Thyroid gland (tissue), 4 donors: ENCODE data around the gene MRPS23. TPM values are rescaled to one million over a fixed set of nuclear protein-coding genes. Genes with fewer than 3 reads are reported as not detected.

Experiments
- DNase-seq, 2 donors: peaks; one replicate each; pipeline ENCODE4 v3.0.0-alpha.2; 2019
- H3K27ac ChIP-seq, 3 donors: fragments of 200-600 bp; sonication (generic); 1 replicate in 2 of 3; 2 replicates in 1 of 3; pipeline ENCODE4 v1.5.1; 2016 to 2019; ENCODE audit warnings: mild to moderate bottlenecking in 1 of 3, moderate library complexity in 1 of 3
- H3K27me3 ChIP-seq: fragments of 200-600 bp; sonication (generic); one replicate; pipeline ENCODE4 v1.5.1; 2019
- H3K36me3 ChIP-seq, 2 donors: fragments of 200-600 bp; sonication (generic); one replicate each; pipeline ENCODE4 v1.5.1; 2016 to 2019
- H3K4me1 ChIP-seq, 2 donors: fragments of 200-600 bp; sonication (generic); one replicate each; pipeline ENCODE4 v1.5.1; 2017 to 2019
- H3K4me3 ChIP-seq, 3 donors: fragments of 200-600 bp; sonication (generic); replicated peaks in 1 of 3; 1 replicate in 2 of 3; 2 replicates in 1 of 3; pipeline ENCODE4 v1.5.1; 2016; ENCODE audit warnings: mild to moderate bottlenecking in 1 of 3
- H3K9me3 ChIP-seq: fragments of 200-600 bp; sonication (generic); one replicate; pipeline ENCODE4 v1.5.1; 2017
- CTCF ChIP-seq, 6 experiments: fragments of 200-600 bp in 3 of 6; fragments of 450-650 bp in 3 of 6; sonication (generic) in 3 of 6; IDR thresholded peaks; one replicate each; pipeline ENCODE4 v1.5.1; 2016 to 2019; ENCODE audit warnings: antibody characterized with exemption in 6 of 6, mild to moderate bottlenecking in 2 of 6, inconsistent platforms in 1 of 6, moderate library complexity in 1 of 6
- POLR2A ChIP-seq, 2 donors: fragments of 450-650 bp; IDR thresholded peaks; one replicate each; pipeline ENCODE4 v1.6.1; 2017; ENCODE audit warnings: antibody characterized with exemption in 2 of 2, mild to moderate bottlenecking in 2 of 2, moderate library complexity in 1 of 2
- WGBS, 2 donors: methylation state at CpG; one replicate each; pipeline ENCODE4 v1.1.5; 2017; 5-methylcytosine and 5-hydroxymethylcytosine counted together
- intact Hi-C: fragments of 100-400 bp; cut with DNase I; formaldehyde crosslinking; loops from one replicate; pipeline ENCODE4 v1.15.1; 2023
- total RNA-seq, 4 donors: library from RNA; depleted of rRNA; stranded (reverse); fragments of >200 nt; gene quantifications; one replicate each; pipeline ENCODE4 v1.2.3, GENCODE V29; 2016

MRPS23 gene
- total RNA-seq, 4 donors from 2014 or later = 23.6 to 44.3 (median 34.8) TPM

- Histone ChIP-seq H3K4me1 (peaks cover 20 to 28% of the 10 kb centered on the region in 2 donors), H3K9me3 (no peaks in the 10 kb centered on the region), H3K27me3 (no peaks in the 10 kb centered on the region), H3K27ac (peak overlapping the region; percentile 21 to 85 (median 79)), H3K4me3 (peak overlapping the region in 2 of 3 donors; percentile 11 to 49), H3K36me3 (no peaks in the 10 kb centered on the region)
- intact Hi-C loops = no loop called here
- TF ChIP-seq POLR2A (IDR thresholded peaks at IDR 0.05) (no peak), CTCF (IDR thresholded peaks at IDR 0.05) (no peak)
- DNase-seq = peak; percentile 64 to 66
- WGBS, 2 donors = 5 to 6% methylated on average over 21 to 34 of the region's 34 CpGs
Measured at GRCh38 chr17:57861000-57861789, 11.4 kb upstream of the MRPS23 start.

GRCh38 chr17:57860414-57860999 lies 10.7 kb upstream of the MRPS23 start:
- intact Hi-C loops = no loop called here
- 67 to 74% methylated on average over 4 to 5 of the region's 6 CpGs for WGBS, 2 donors

GRCh38 chr17:57859601-57860413 lies 10.0 kb upstream of the MRPS23 start:
- Histone ChIP-seq H3K27me3 (no peaks in the 10 kb centered on the region), H3K9me3 (no peaks in the 10 kb centered on the region), H3K4me1 (peaks cover 20 to 28% of the 10 kb centered on the region in 2 donors), H3K4me3 (no peak overlapping the region), H3K27ac (no peak overlapping the region), H3K36me3 (no peaks in the 10 kb centered on the region)
- no peak for DNase-seq
- 65 to 68% methylated on average over 13 of the region's 13 CpGs for WGBS, 2 donors
- TF ChIP-seq CTCF (IDR thresholded peaks at IDR 0.05) (no peak), POLR2A (IDR thresholded peaks at IDR 0.05) (no peak)
- intact Hi-C loops = loop anchor here (5.0 kb wide), 2 partner anchors 137 to 252 kb away; no protein-coding TSS in a partner anchor

More at GRCh38 chr17:57860414-57860999, 10.7 kb upstream of the MRPS23 start:
- H3K27ac ChIP-seq = peak overlapping the region in 2 of 3 donors; percentile 21 to 85
- no peak for DNase-seq
- H3K4me3 ChIP-seq = no peak overlapping the region
- TF ChIP-seq CTCF (IDR thresholded peaks at IDR 0.05) (no peak), POLR2A (IDR thresholded peaks at IDR 0.05) (no peak)
- peaks cover 20 to 28% of the 10 kb centered on the region in 2 donors for H3K4me1 ChIP-seq
- H3K27me3 ChIP-seq = no peaks in the 10 kb centered on the region
- no peaks in the 10 kb centered on the region for H3K36me3 ChIP-seq
- H3K9me3 ChIP-seq = no peaks in the 10 kb centered on the region

GRCh38 chr17:57858838-57859237 lies 9.0 kb upstream of the MRPS23 start:
- intact Hi-C loops = loop anchor here (5.0 kb wide), 2 partner anchors 138 to 253 kb away; no protein-coding TSS in a partner anchor
- peaks cover 20 to 32% of the 10 kb centered on the region in 2 donors for H3K4me1 ChIP-seq
- H3K27me3 ChIP-seq = no peaks in the 10 kb centered on the region
- DNase-seq = no peak
- H3K9me3 ChIP-seq = no peaks in the 10 kb centered on the region
- no peaks in the 10 kb centered on the region for H3K36me3 ChIP-seq
- H3K27ac ChIP-seq = no peak overlapping the region
- TF ChIP-seq POLR2A (IDR thresholded peaks at IDR 0.05) = no peak
- TF ChIP-seq CTCF (IDR thresholded peaks at IDR 0.05) = no peak
- 83 to 84% methylated on average over 5 of the region's 5 CpGs for WGBS, 2 donors
- H3K4me3 ChIP-seq = no peak overlapping the region
